ENCODE data around the gene ANGPTL7.
A peak's percentile ranks its signal among the peaks of the same experiment; 100 is the strongest.
"Not testable (repeated sequence)": the region's sequence is repeated elsewhere in the genome, so short reads cannot be mapped to it uniquely, and the experiment has no call there.

Gene ANGPTL7

DNA sequence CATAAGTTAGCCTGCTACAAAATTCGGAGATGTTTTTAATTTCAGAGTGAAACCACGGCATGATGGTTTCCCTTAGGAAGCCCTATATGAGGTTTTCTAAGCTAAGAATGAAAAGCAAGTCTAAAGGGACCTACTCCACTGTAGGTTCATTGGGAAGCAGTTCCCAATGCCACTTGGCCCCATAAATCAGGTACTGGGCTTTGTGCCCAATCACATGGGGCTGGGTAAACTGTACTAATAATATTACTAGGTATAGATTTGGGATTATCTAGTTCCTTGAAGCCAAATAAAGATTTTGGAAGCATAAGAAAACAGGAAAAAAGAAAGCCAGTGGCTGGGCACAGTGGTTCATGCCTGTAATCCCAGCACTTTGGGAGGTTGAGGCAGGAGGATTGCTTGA, 19.1 kb upstream of the ANGPTL7 start:
- no peak for DNase-seq

DNA sequence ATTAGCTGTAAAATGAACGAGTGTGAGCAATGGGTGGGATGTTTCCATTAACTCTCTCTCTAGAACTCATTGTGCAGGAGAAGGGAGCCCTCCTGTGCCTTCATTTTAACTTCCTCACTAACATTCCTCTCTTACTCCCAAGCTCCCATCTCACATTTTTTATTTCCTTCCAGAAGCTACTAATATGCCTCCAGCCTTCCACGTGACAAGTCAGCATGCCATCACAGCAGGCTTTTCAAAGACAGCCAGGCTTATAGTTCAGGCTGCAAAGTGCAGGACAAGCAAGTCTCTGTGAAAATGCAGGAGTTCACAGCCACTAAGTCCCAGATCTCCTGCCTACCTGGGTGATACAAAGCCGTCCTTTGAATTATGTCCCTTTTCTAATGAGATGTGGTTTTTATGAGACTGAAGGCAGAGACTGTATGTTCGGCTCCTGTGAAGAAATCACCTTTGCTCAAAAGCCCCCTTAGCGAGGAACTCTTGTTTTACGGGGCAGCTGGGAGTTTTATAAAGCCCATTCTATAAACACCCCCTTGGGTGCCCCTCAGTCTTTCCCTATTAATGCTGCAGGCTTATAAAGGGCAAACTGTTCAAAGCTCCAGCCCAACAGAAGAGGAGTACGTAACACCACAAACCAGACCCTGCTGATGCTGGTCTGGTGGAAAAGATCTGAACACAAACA, 14.8 kb upstream of the ANGPTL7 start:
- DNase-seq: peak; percentile 4

DNA sequence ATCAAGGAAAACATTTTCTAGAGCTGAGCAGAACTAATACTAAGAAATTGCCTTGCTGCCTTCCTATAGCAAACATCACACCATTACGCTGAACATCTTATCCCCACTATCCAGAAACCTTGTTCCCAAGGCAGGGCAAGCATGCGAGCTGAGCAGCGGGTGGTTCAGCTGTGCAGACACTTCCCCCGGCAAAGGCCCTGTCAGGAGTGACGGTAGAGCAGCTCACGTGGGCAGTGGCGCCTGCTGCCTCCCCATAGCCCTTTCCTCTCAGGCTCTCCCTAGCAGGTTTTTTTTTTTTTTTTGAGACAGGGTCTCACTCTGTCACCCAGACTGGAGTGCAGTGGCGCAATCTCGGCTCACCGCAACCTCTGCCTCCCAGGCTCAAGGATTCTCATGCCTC, 13.7 kb upstream of the ANGPTL7 start:
- no peak for DNase-seq

- no peak for DNase-seq
Observed at GRCh38 chr1:11176081-11176706, 13.0 kb upstream of the ANGPTL7 start.

DNA sequence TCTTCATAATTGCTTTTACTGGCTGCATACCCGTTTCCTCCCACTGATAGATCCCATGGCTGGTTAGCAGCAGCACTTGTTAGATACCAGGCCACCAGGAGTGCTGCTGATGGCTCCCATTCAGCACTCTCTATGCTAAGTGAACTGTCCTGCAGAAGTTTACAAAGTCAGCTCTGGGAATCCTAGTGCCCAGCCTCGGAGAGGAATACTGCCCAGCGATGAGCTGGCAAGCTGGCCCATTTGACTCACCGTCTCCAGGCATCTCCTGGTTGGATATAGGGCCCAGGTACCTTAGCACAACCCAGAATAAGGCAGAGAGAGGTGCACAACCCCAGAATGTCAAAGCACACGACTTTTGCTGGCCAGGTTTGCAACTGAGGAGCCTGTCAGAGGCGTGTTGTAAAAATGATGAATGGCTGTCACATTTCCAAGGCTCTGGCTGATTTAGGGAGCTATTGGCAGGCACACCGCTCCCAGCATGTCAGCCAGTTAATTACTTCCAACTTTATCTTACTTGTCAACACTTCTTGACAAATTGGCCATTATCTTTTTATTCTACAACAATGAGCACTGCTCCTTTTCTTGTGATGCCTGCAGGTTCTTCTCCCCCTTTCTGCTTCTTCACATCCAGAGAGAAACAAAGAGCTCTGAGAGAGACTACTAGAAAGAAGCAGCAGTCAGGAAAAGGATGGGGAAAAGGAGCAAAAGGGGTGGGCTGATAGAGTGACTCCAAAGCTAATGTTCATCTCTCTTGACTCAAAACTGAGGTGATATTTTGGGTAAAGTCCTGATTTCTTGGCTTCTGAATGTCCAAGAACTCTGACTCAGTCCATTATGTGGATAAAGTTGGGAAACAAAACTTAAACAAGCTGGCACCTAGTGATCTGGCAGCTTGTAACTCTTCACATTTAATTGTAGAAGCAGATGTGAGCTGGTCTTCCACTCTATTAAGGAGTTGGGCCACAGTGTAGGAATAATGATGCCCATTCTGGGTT, 10.8 kb upstream of the ANGPTL7 start:
- no peak for DNase-seq

- no peak for DNase-seq
Observed at GRCh38 chr1:11179125-11179524, 10.0 kb upstream of the ANGPTL7 start.

DNA sequence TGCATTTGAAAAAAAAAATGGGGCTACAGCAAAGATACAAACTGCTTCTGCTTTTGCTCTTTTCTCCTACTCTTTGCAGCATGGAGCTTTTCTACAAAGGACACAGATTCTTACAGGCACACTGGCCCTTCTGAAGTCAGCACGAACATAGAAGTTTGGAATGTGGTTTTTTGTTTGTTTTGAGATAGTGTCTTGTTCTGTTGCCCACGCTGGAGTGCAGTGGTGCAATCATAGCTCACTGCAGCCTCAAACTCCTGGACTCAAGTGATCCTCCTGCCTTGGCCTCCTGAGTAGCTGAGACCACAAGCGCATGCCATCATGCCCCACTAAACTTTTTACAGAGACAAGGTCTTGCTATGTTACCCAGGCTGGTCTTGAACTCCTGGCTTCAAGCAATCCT, 9.4 kb upstream of the ANGPTL7 start:
- not testable (repeated sequence) for DNase-seq

- DNase-seq: no peak
Observed at GRCh38 chr1:11180342-11180744, 8.8 kb upstream of the ANGPTL7 start.

- no peak for DNase-seq
Observed at GRCh38 chr1:11182884-11183283, 6.3 kb upstream of the ANGPTL7 start.

DNA sequence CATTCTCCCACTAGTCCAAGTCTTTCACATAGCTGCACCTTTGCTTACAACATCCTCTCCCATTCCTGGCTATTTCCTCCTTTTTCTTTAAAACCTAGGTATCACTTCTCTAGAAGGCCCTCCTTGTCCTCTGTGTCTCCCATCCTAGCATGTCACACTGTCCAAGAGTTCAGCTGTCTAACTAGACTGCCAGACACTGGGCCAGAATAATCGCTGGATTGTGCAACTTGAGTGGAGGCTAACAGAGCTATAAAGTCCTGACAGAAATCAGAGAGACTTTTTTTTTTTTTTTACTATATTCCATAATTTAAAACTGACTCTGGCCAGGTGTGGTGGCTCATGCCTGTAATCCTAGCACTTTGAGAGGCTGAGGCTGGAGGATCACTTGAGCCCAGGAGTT, 4.2 kb upstream of the ANGPTL7 start:
- no peak for DNase-seq

DNA sequence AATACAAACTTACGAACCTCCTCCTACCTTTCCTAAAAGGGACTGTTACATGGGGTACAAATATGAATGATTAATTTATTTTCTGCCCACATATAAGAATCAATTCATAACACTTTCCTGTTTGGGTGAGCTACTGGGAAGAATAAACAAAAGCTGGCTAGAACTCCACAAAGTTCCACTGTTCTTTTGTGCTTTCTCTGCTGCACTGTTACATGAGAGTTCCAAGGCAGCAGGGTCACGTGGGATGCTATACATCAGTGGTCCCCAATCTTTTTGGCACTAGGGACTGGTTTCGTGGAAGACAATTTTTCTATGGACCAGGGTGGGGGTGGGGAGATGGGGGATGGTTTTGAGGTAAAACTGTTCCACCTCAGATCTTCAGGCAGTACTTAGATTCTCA, 2.2 kb upstream of the ANGPTL7 start:
- DNase-seq: no peak

DNA sequence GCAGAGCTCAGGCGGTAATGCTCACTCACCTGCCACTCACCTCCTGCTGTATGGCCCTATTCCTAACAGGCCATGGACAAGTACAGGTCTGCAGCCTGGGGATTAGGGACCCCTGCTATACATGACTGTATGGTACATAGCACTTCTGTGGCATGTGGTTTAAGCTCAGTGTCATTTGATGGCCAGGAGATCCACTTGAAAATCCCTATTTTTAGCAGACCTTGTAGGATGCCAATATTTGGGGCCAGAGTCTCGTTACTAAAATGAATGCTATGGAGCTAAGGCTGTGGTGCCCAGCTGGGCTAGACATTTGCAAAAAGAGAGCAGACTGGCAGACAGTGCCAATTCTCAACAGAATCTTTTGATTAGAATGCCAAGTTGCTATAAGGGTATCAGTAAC, 1.7 kb upstream of the ANGPTL7 start:
- no peak for DNase-seq

GRCh38 chr1:11187931-11188330, 1.2 kb upstream of the ANGPTL7 start:
- no peak for DNase-seq

- DNase-seq: no peak
Observed at GRCh38 chr1:11188381-11188780, 774 bp upstream of the ANGPTL7 start.

DNA sequence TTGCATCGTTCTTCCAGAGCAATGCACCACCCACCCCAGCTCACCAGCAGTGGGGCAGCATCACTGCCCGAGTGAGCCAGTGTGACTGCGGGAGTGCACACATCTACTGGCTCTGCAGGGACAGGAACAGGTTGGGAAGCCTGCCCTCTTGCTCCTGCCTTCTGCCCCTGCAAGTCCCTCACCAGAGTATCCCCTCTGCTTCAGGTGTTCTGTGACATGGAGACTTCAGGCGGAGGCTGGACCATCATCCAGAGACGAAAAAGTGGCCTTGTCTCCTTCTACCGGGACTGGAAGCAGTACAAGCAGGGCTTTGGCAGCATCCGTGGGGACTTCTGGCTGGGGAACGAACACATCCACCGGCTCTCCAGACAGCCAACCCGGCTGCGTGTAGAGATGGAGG, 4.2 kb downstream of the ANGPTL7 start:
- no peak for DNase-seq

GRCh38 chr1:11194407-11195176, 5.4 kb downstream of the ANGPTL7 start:
- DNase-seq: no peak

DNA sequence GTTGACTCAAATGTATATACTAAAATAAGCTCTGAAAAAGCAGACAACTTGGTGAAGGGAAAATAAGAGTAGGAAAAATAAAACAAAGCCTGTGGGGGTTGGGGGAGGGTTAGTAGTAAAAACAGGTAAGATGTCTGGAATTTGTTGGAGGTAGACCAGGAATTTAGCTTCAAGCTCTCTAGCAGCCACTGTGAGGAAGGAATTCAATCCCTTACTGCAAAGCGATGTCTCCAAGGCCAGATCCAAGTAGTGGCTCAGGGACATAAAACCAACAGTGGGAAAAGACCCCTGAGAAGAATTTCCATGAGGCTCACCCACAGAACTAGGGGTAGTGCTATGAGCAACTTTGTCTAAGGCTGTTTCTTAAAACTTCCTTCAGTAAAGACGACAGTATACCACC, 7.8 kb downstream of the ANGPTL7 start:
- no peak for DNase-seq

GRCh38 chr1:11197359-11197758, 8.2 kb downstream of the ANGPTL7 start:
- DNase-seq: no peak

GRCh38 chr1:11198257-11198656, 9.1 kb downstream of the ANGPTL7 start:
- DNase-seq: peak; percentile 15

GRCh38 chr1:11198851-11199594, 9.9 kb downstream of the ANGPTL7 start:
- peak; percentile 73 for DNase-seq

GRCh38 chr1:11204396-11205190, 15.4 kb downstream of the ANGPTL7 start:
- no peak for DNase-seq

Data from midbrain (tissue), 1 donor.